Activated CD4-positive, alpha-beta memory T cell treated with anti-CD3 and anti-CD28 coated beads, Interleukin-2, amount 10 ng/mL, durations not matched to agents 7 days and 5 days (primary cell): Measurements from ENCODE around the gene GFRA1. TPM values are rescaled to one million over a fixed set of nuclear protein-coding genes. Genes with fewer than 3 reads are reported as not detected.
"Not testable (repeated sequence)": the region's sequence is repeated elsewhere in the genome, so short reads cannot be mapped to it uniquely, and the experiment has no call there.

ENCODE experiments used
- CTCF ChIA-PET: fragments of 350-600 bp; sonication (Branson Sonifier 250); formaldehyde crosslinking; loops from one replicate; lab custom pipeline; 2021; ENCODE audit warnings: antibody characterized with exemption, inconsistent platforms; lab: Charles Lee
- POLR2A ChIA-PET: fragments of 350-600 bp; sonication (Branson Sonifier 250); formaldehyde crosslinking; loops from one replicate; lab custom pipeline; 2021; ENCODE audit warnings: antibody characterized with exemption; lab: Charles Lee
- DNase-seq: peaks from one replicate; pipeline ENCODE4 v3.0.0-alpha.2; 2020
- H3K27ac Mint-ChIP-seq: one replicate; pipeline ENCODE4 v1.8.0; 2021; ENCODE audit warnings: mild to moderate bottlenecking, mixed read lengths
- H3K27me3 Mint-ChIP-seq: one replicate; pipeline ENCODE4 v1.8.0; 2021; ENCODE audit warnings: mixed read lengths
- H3K36me3 Mint-ChIP-seq: one replicate; pipeline ENCODE4 v1.8.0; 2021; ENCODE audit warnings: low read depth, mixed read lengths
- H3K4me1 Mint-ChIP-seq: one replicate; pipeline ENCODE4 v1.8.0; 2021; ENCODE audit warnings: mixed read lengths
- H3K4me3 Mint-ChIP-seq: one replicate; pipeline ENCODE4 v1.8.0; 2021; ENCODE audit warnings: mild to moderate bottlenecking, mixed read lengths
- H3K9me3 Mint-ChIP-seq: one replicate; pipeline ENCODE4 v1.8.0; 2021; ENCODE audit warnings: mixed read lengths
- total RNA-seq, 2 experiments: library from RNA; stranded (reverse); gene quantifications; one replicate each; pipeline ENCODE4 v1.2.3, GENCODE V29; 2021

Gene GFRA1
- total RNA-seq, 2 experiments from 2014 or later, result not detected

GRCh38 chr10:116168329-116168728, 104.7 kb downstream of the GFRA1 start:
- no peak overlapping the region for H3K4me3 Mint-ChIP-seq
- CTCF ChIA-PET, result no interaction called here
- POLR2A ChIA-PET, result no interaction called here
- no peaks in the 10 kb centered on the region for H3K36me3 Mint-ChIP-seq
- H3K27me3 Mint-ChIP-seq, result no peaks in the 10 kb centered on the region
- peaks cover 9% of the 10 kb centered on the region for H3K9me3 Mint-ChIP-seq
- no peaks in the 10 kb centered on the region for H3K4me1 Mint-ChIP-seq
- no peak overlapping the region for H3K27ac Mint-ChIP-seq
- DNase-seq, result no peak

- H3K4me1 Mint-ChIP-seq, H3K4me3 Mint-ChIP-seq, H3K9me3 Mint-ChIP-seq, POLR2A ChIA-PET, DNase-seq, H3K36me3 Mint-ChIP-seq, CTCF ChIA-PET, H3K27me3 Mint-ChIP-seq, H3K27ac Mint-ChIP-seq: not testable (repeated sequence)
These were observed 107.1 kb downstream of the GFRA1 start for GRCh38 chr10:116165941-116166340.

DNA sequence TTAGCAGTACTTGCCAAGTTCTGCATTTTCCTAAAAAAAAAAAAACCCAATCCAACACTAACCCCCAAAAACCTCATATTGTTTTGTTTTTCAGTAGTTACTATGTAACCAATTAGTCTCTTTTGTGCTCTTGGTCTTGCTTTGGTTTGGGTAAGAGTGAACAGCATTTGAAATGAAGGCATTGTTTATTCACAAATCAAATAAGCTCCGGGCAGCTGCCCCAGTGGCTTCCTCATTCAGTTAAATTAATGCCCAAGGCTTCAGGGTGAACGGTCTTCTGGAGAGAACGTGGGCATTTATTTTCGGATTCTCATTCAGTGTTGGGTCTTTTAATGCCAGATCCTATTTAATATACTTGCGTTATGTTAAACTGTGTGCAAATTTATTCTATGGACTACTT, 108.7 kb downstream of the GFRA1 start:
- peaks cover 9% of the 10 kb centered on the region for H3K9me3 Mint-ChIP-seq
- no peaks in the 10 kb centered on the region for H3K27me3 Mint-ChIP-seq
- no peak overlapping the region for H3K27ac Mint-ChIP-seq
- no peak overlapping the region for H3K4me3 Mint-ChIP-seq
- no peaks in the 10 kb centered on the region for H3K36me3 Mint-ChIP-seq
- ChIA-PET POLR2A (no interaction called here), CTCF (no interaction called here)
- no peaks in the 10 kb centered on the region for H3K4me1 Mint-ChIP-seq
- no peak for DNase-seq

GRCh38 chr10:116163333-116164131, 109.5 kb downstream of the GFRA1 start:
- no peak overlapping the region for H3K27ac Mint-ChIP-seq
- H3K36me3 Mint-ChIP-seq, result no peaks in the 10 kb centered on the region
- H3K4me3 Mint-ChIP-seq, result no peak overlapping the region
- no peak for DNase-seq
- ChIA-PET CTCF (no interaction called here), POLR2A (no interaction called here)
- H3K4me1 Mint-ChIP-seq, result no peaks in the 10 kb centered on the region
- H3K9me3 Mint-ChIP-seq, result peaks cover 9% of the 10 kb centered on the region
- no peaks in the 10 kb centered on the region for H3K27me3 Mint-ChIP-seq

GRCh38 chr10:116162851-116163250, 110.2 kb downstream of the GFRA1 start:
- no peaks in the 10 kb centered on the region for H3K36me3 Mint-ChIP-seq
- DNase-seq, result no peak
- CTCF ChIA-PET, result no interaction called here
- POLR2A ChIA-PET, result no interaction called here
- no peak overlapping the region for H3K27ac Mint-ChIP-seq
- no peaks in the 10 kb centered on the region for H3K27me3 Mint-ChIP-seq
- H3K4me1 Mint-ChIP-seq, result no peaks in the 10 kb centered on the region
- H3K4me3 Mint-ChIP-seq, result no peak overlapping the region
- H3K9me3 Mint-ChIP-seq, result peaks cover 9% of the 10 kb centered on the region

- H3K4me3 Mint-ChIP-seq, result no peak overlapping the region
- no peaks in the 10 kb centered on the region for H3K4me1 Mint-ChIP-seq
- H3K27me3 Mint-ChIP-seq, result no peaks in the 10 kb centered on the region
- no peaks in the 10 kb centered on the region for H3K9me3 Mint-ChIP-seq
- H3K36me3 Mint-ChIP-seq, result no peaks in the 10 kb centered on the region
- no peak for DNase-seq
- H3K27ac Mint-ChIP-seq, result no peak overlapping the region
- ChIA-PET POLR2A (no interaction called here), CTCF (no interaction called here)
These were observed 112.7 kb downstream of the GFRA1 start for GRCh38 chr10:116160271-116160670.

DNA sequence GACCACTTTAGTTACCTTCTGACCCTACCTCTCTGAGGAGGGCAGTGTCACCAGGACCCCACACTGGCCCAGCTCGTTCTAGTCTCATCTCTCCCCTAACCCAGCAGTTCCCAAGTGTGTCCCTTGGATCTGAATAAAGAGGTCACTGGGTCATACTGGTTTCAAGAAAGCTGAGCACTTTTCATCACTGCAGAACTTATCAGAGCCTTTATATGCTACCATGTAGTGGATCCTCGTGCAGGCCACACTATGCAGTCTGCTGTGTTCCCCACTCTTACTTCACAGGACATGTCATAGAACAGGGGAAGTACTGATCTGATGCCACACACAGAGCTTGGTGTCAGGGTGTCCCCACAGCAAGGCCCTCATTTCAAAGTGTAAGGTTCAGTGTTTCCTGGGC, 113.8 kb downstream of the GFRA1 start:
- Mint-ChIP-seq H3K4me3 (no peak overlapping the region), H3K27me3 (no peaks in the 10 kb centered on the region), H3K9me3 (no peaks in the 10 kb centered on the region), H3K36me3 (no peaks in the 10 kb centered on the region), H3K27ac (no peak overlapping the region), H3K4me1 (no peaks in the 10 kb centered on the region)
- CTCF ChIA-PET, result no interaction called here
- POLR2A ChIA-PET, result no interaction called here
- DNase-seq, result no peak

DNA sequence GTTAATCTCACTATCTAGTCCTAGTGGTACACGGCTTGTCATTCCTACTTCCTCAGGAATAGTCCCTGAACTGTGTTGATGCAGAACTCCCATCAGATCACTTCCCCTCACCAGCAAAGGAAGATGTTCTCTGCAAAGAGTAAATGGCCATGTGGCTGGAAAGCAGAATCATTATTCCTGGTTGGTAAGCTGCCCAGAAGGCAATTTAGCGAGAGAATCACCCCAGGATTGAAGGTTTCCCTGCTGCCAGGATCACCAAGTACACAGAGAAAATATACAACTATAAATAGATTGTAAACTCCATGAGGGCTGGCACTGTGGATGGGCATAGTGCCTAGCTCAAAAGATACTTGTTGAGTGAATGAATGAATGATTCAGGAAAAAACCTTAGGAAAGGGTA, 115.0 kb downstream of the GFRA1 start:
- no peaks in the 10 kb centered on the region for H3K27me3 Mint-ChIP-seq
- POLR2A ChIA-PET, result no interaction called here
- CTCF ChIA-PET, result no interaction called here

GRCh38 chr10:116157485-116157884, 115.5 kb downstream of the GFRA1 start:
- Mint-ChIP-seq H3K27ac (no peak overlapping the region), H3K4me1 (no peaks in the 10 kb centered on the region), H3K4me3 (no peak overlapping the region), H3K36me3 (no peaks in the 10 kb centered on the region), H3K27me3 (no peaks in the 10 kb centered on the region), H3K9me3 (no peaks in the 10 kb centered on the region)
- DNase-seq, result no peak
- CTCF ChIA-PET, result no interaction called here
- POLR2A ChIA-PET, result no interaction called here

More for the DNA sequence above, 115.0 kb downstream of the GFRA1 start:
- Mint-ChIP-seq H3K27ac (no peak overlapping the region), H3K9me3 (no peaks in the 10 kb centered on the region), H3K4me1 (no peaks in the 10 kb centered on the region), H3K36me3 (no peaks in the 10 kb centered on the region), H3K4me3 (no peak overlapping the region)
- no peak for DNase-seq

DNA sequence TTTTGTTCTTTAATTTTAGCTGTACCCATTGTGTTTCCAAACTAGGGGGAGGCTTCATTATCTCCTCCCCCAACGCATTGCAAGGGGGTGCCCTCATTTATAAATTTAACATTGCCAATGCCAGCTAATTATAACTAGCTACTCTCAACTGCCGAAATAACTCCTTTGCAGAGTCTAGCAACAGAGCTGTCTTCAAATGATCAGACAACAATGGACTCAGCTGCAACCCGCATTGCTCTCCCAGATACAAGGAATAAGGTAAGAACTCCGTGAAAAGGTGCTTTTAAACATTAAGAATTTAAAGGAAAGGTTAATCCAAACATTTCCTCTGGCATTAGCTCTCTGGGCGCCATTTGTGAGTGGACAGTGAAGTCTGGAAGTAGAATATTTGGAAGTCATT, 116.2 kb downstream of the GFRA1 start:
- no peaks in the 10 kb centered on the region for H3K9me3 Mint-ChIP-seq
- no peaks in the 10 kb centered on the region for H3K4me1 Mint-ChIP-seq
- DNase-seq, result no peak
- no peak overlapping the region for H3K27ac Mint-ChIP-seq
- POLR2A ChIA-PET, result no interaction called here
- no peak overlapping the region for H3K4me3 Mint-ChIP-seq
- H3K27me3 Mint-ChIP-seq, result no peaks in the 10 kb centered on the region
- CTCF ChIA-PET, result no interaction called here
- H3K36me3 Mint-ChIP-seq, result no peaks in the 10 kb centered on the region

DNA sequence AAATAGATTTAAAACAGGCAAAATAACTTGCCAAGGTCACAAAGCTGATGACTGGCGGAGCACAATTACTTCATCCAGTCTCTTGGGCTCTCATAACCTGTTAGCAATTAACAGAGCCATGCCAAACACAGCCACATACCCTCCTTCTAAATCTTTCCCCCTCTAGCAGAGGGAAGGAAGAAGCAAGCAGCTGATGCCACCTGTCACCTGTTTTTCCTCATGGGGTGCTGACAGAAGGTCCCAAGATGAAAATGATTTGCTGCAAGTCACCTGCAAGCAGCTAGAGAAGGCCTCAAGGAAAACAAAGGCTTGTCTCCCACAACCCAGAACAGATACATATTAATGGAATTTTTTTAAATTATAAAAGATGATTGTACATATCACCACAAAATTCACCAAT, 117.8 kb downstream of the GFRA1 start:
- H3K27me3 Mint-ChIP-seq, result no peaks in the 10 kb centered on the region
- H3K4me1 Mint-ChIP-seq, result no peaks in the 10 kb centered on the region
- no peak for DNase-seq
- no peak overlapping the region for H3K4me3 Mint-ChIP-seq
- CTCF ChIA-PET, result no interaction called here
- POLR2A ChIA-PET, result no interaction called here
- no peak overlapping the region for H3K27ac Mint-ChIP-seq
- H3K9me3 Mint-ChIP-seq, result no peaks in the 10 kb centered on the region
- no peaks in the 10 kb centered on the region for H3K36me3 Mint-ChIP-seq

GRCh38 chr10:116154651-116155050, 118.4 kb downstream of the GFRA1 start:
- no peaks in the 10 kb centered on the region for H3K27me3 Mint-ChIP-seq
- no peak for DNase-seq
- no peaks in the 10 kb centered on the region for H3K9me3 Mint-ChIP-seq
- no peak overlapping the region for H3K27ac Mint-ChIP-seq
- ChIA-PET POLR2A (no interaction called here), CTCF (no interaction called here)
- no peaks in the 10 kb centered on the region for H3K36me3 Mint-ChIP-seq
- H3K4me1 Mint-ChIP-seq, result no peaks in the 10 kb centered on the region
- no peak overlapping the region for H3K4me3 Mint-ChIP-seq

DNA sequence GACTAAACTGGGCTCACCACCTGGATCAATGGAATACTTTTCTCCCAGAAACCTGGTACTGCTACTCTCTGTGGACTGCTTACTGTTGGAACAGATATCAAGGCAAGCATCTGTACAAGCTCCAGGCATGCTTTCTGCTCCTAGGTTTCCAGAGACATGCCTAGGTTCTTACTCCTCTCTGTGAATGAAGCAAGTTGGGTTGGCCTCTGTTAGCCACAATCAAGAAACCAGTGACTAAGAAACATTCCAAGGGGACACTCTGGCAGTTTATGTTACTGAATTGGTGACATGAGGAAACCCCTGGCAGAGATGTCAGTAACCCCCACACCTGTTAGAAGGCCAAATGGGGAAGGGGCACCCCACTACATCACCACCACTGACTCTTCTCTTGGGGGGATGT, 121.9 kb downstream of the GFRA1 start:
- peaks cover 2% of the 10 kb centered on the region for H3K9me3 Mint-ChIP-seq
- DNase-seq, result no peak
- ChIA-PET POLR2A (no interaction called here), CTCF (no interaction called here)
- H3K36me3 Mint-ChIP-seq, result no peaks in the 10 kb centered on the region
- H3K4me1 Mint-ChIP-seq, result peaks cover 2% of the 10 kb centered on the region
- no peak overlapping the region for H3K27ac Mint-ChIP-seq
- no peak overlapping the region for H3K4me3 Mint-ChIP-seq
- no peaks in the 10 kb centered on the region for H3K27me3 Mint-ChIP-seq

- Mint-ChIP-seq H3K36me3 (no peaks in the 10 kb centered on the region), H3K4me3 (no peak overlapping the region), H3K27me3 (no peaks in the 10 kb centered on the region), H3K9me3 (peaks cover 2% of the 10 kb centered on the region), H3K27ac (no peak overlapping the region), H3K4me1 (peaks cover 2% of the 10 kb centered on the region)
- POLR2A ChIA-PET, result no interaction called here
- CTCF ChIA-PET, result no interaction called here
- DNase-seq, result no peak
These were observed 122.4 kb downstream of the GFRA1 start for GRCh38 chr10:116150606-116151005.
